Stimulated activated memory B cell treated with anti-CD40 and anti-IgM and Interleukin-4, amounts not matched to agents 10 μg/mL and 1 μg/mL and 100 μg/mL, for 72 hours (primary cell): ENCODE results near the gene ROBO2.

Experiments
- ATAC-seq: fragments of 150-1000 bp; cut with Tn5 transposase; 2 replicates; pipeline ENCODE4 v1.10.0; 2021
- H3K27ac Mint-ChIP-seq: one replicate; pipeline ENCODE4 v1.8.0; 2022; ENCODE audit warnings: mild to moderate bottlenecking, mixed read lengths
- H3K27me3 Mint-ChIP-seq: one replicate; pipeline ENCODE4 v1.8.0; 2022; ENCODE audit warnings: mixed read lengths
- H3K36me3 Mint-ChIP-seq: one replicate; pipeline ENCODE4 v1.8.0; 2022; ENCODE audit warnings: mixed read lengths
- H3K4me1 Mint-ChIP-seq: one replicate; pipeline ENCODE4 v1.8.0; 2022; ENCODE audit warnings: mixed read lengths
- H3K4me3 Mint-ChIP-seq: one replicate; pipeline ENCODE4 v1.8.0; 2022; ENCODE audit warnings: mild to moderate bottlenecking, moderate library complexity, mixed read lengths
- H3K9me3 Mint-ChIP-seq: one replicate; pipeline ENCODE4 v1.8.0; 2022; ENCODE audit warnings: mixed read lengths

Gene ROBO2

GRCh38 chr3:77446761-77447160 lies 406.9 kb downstream of the ROBO2 start:
- no peak for ATAC-seq
- H3K27ac Mint-ChIP-seq: no peak overlapping the region
- no peaks in the 10 kb centered on the region for H3K36me3 Mint-ChIP-seq
- no peaks in the 10 kb centered on the region for H3K4me1 Mint-ChIP-seq
- no peak overlapping the region for H3K4me3 Mint-ChIP-seq
- H3K27me3 Mint-ChIP-seq: no peaks in the 10 kb centered on the region
- peaks cover 3% of the 10 kb centered on the region for H3K9me3 Mint-ChIP-seq

GRCh38 chr3:77449459-77450350 lies 409.8 kb downstream of the ROBO2 start:
- Mint-ChIP-seq H3K27ac (no peak overlapping the region), H3K36me3 (no peaks in the 10 kb centered on the region), H3K9me3 (no peaks in the 10 kb centered on the region), H3K4me1 (no peaks in the 10 kb centered on the region), H3K4me3 (no peak overlapping the region), H3K27me3 (no peaks in the 10 kb centered on the region)
- no peak for ATAC-seq

GRCh38 chr3:77456431-77456830 lies 416.5 kb downstream of the ROBO2 start:
- peaks cover 6% of the 10 kb centered on the region for H3K9me3 Mint-ChIP-seq
- H3K4me1 Mint-ChIP-seq: no peaks in the 10 kb centered on the region
- no peak overlapping the region for H3K27ac Mint-ChIP-seq
- no peaks in the 10 kb centered on the region for H3K27me3 Mint-ChIP-seq
- no peak overlapping the region for H3K4me3 Mint-ChIP-seq
- ATAC-seq: no peak
- H3K36me3 Mint-ChIP-seq: no peaks in the 10 kb centered on the region

- H3K27ac Mint-ChIP-seq: no peak overlapping the region
- no peak for ATAC-seq
- peaks cover 6% of the 10 kb centered on the region for H3K9me3 Mint-ChIP-seq
- H3K4me1 Mint-ChIP-seq: no peaks in the 10 kb centered on the region
- no peaks in the 10 kb centered on the region for H3K27me3 Mint-ChIP-seq
- H3K36me3 Mint-ChIP-seq: no peaks in the 10 kb centered on the region
- H3K4me3 Mint-ChIP-seq: no peak overlapping the region
Measured at GRCh38 chr3:77456906-77457305, 417.0 kb downstream of the ROBO2 start.

- no peak for ATAC-seq
- no peaks in the 10 kb centered on the region for H3K27me3 Mint-ChIP-seq
- H3K9me3 Mint-ChIP-seq: peaks cover 9% of the 10 kb centered on the region
- H3K36me3 Mint-ChIP-seq: no peaks in the 10 kb centered on the region
- H3K4me1 Mint-ChIP-seq: no peaks in the 10 kb centered on the region
- H3K4me3 Mint-ChIP-seq: no peak overlapping the region
- H3K27ac Mint-ChIP-seq: no peak overlapping the region
Measured at GRCh38 chr3:77459926-77460325, 420.0 kb downstream of the ROBO2 start.

- Mint-ChIP-seq H3K27me3 (no peaks in the 10 kb centered on the region), H3K36me3 (no peaks in the 10 kb centered on the region), H3K4me3 (no peak overlapping the region), H3K9me3 (peaks cover 9% of the 10 kb centered on the region), H3K27ac (no peak overlapping the region), H3K4me1 (no peaks in the 10 kb centered on the region)
- no peak for ATAC-seq
Measured at GRCh38 chr3:77460326-77460725, 420.4 kb downstream of the ROBO2 start.

GRCh38 chr3:77462951-77463350 lies 423.1 kb downstream of the ROBO2 start:
- Mint-ChIP-seq H3K36me3 (no peaks in the 10 kb centered on the region), H3K4me3 (no peak overlapping the region), H3K4me1 (no peaks in the 10 kb centered on the region), H3K27me3 (no peaks in the 10 kb centered on the region), H3K9me3 (peaks cover 9% of the 10 kb centered on the region), H3K27ac (no peak overlapping the region)
- ATAC-seq: no peak

- Mint-ChIP-seq H3K4me1 (no peaks in the 10 kb centered on the region), H3K4me3 (no peak overlapping the region), H3K27me3 (no peaks in the 10 kb centered on the region), H3K27ac (no peak overlapping the region), H3K36me3 (no peaks in the 10 kb centered on the region), H3K9me3 (peaks cover 9% of the 10 kb centered on the region)
- ATAC-seq: no peak
Measured at GRCh38 chr3:77464111-77464688, 424.3 kb downstream of the ROBO2 start.

- no peak overlapping the region for H3K4me3 Mint-ChIP-seq
- H3K9me3 Mint-ChIP-seq: peaks cover 6% of the 10 kb centered on the region
- no peaks in the 10 kb centered on the region for H3K36me3 Mint-ChIP-seq
- ATAC-seq: no peak
- H3K4me1 Mint-ChIP-seq: no peaks in the 10 kb centered on the region
- H3K27ac Mint-ChIP-seq: no peak overlapping the region
- no peaks in the 10 kb centered on the region for H3K27me3 Mint-ChIP-seq
Measured at GRCh38 chr3:77466562-77467115, 426.7 kb downstream of the ROBO2 start.

- no peak for ATAC-seq
- Mint-ChIP-seq H3K4me1 (no peaks in the 10 kb centered on the region), H3K36me3 (no peaks in the 10 kb centered on the region), H3K9me3 (peaks cover 9% of the 10 kb centered on the region), H3K27ac (no peak overlapping the region), H3K4me3 (no peak overlapping the region), H3K27me3 (no peaks in the 10 kb centered on the region)
Measured at GRCh38 chr3:77467702-77468625, 428.1 kb downstream of the ROBO2 start.

- Mint-ChIP-seq H3K27me3 (no peaks in the 10 kb centered on the region), H3K4me3 (no peak overlapping the region), H3K36me3 (no peaks in the 10 kb centered on the region), H3K4me1 (no peaks in the 10 kb centered on the region), H3K27ac (no peak overlapping the region), H3K9me3 (peaks cover 10% of the 10 kb centered on the region)
- no peak for ATAC-seq
Measured at GRCh38 chr3:77468626-77469020, 428.7 kb downstream of the ROBO2 start.

- Mint-ChIP-seq H3K9me3 (peaks cover 7% of the 10 kb centered on the region), H3K27me3 (no peaks in the 10 kb centered on the region), H3K36me3 (no peaks in the 10 kb centered on the region), H3K4me3 (no peak overlapping the region), H3K4me1 (no peaks in the 10 kb centered on the region), H3K27ac (no peak overlapping the region)
- ATAC-seq: no peak
Measured at GRCh38 chr3:77475507-77475906, 435.6 kb downstream of the ROBO2 start.

GRCh38 chr3:77479021-77479420 lies 439.1 kb downstream of the ROBO2 start:
- Mint-ChIP-seq H3K9me3 (peaks cover 3% of the 10 kb centered on the region), H3K27ac (no peak overlapping the region), H3K4me3 (no peak overlapping the region), H3K27me3 (no peaks in the 10 kb centered on the region), H3K4me1 (no peaks in the 10 kb centered on the region), H3K36me3 (no peaks in the 10 kb centered on the region)
- no peak for ATAC-seq

- H3K27ac Mint-ChIP-seq: no peak overlapping the region
- H3K4me3 Mint-ChIP-seq: no peak overlapping the region
- peaks cover 22% of the 10 kb centered on the region for H3K9me3 Mint-ChIP-seq
- no peaks in the 10 kb centered on the region for H3K27me3 Mint-ChIP-seq
- H3K4me1 Mint-ChIP-seq: no peaks in the 10 kb centered on the region
- no peak for ATAC-seq
- no peaks in the 10 kb centered on the region for H3K36me3 Mint-ChIP-seq
Measured at GRCh38 chr3:77489216-77489615, 449.3 kb downstream of the ROBO2 start.

GRCh38 chr3:77491961-77492360 lies 452.1 kb downstream of the ROBO2 start:
- H3K9me3 Mint-ChIP-seq: peaks cover 6% of the 10 kb centered on the region

More at GRCh38 chr3:77491961-77492360, 452.1 kb downstream of the ROBO2 start:
- no peak overlapping the region for H3K27ac Mint-ChIP-seq
- no peaks in the 10 kb centered on the region for H3K36me3 Mint-ChIP-seq
- no peaks in the 10 kb centered on the region for H3K4me1 Mint-ChIP-seq
- H3K27me3 Mint-ChIP-seq: no peaks in the 10 kb centered on the region
- no peak for ATAC-seq
- H3K4me3 Mint-ChIP-seq: no peak overlapping the region
